ENCODE data around the gene DEPP1. TPM values are rescaled to one million over a fixed set of nuclear protein-coding genes. Genes with fewer than 3 reads are reported as not detected.

The DEPP1 gene
- total RNA-seq, 1 donor from 2014 or later, result 25.7 TPM

GRCh38 chr10:44988957-44989585, 10.5 kb upstream of the DEPP1 start:
- H3K27me3 Mint-ChIP-seq, result no peaks in the 10 kb centered on the region
- TF ChIP-seq, protein P1, sequence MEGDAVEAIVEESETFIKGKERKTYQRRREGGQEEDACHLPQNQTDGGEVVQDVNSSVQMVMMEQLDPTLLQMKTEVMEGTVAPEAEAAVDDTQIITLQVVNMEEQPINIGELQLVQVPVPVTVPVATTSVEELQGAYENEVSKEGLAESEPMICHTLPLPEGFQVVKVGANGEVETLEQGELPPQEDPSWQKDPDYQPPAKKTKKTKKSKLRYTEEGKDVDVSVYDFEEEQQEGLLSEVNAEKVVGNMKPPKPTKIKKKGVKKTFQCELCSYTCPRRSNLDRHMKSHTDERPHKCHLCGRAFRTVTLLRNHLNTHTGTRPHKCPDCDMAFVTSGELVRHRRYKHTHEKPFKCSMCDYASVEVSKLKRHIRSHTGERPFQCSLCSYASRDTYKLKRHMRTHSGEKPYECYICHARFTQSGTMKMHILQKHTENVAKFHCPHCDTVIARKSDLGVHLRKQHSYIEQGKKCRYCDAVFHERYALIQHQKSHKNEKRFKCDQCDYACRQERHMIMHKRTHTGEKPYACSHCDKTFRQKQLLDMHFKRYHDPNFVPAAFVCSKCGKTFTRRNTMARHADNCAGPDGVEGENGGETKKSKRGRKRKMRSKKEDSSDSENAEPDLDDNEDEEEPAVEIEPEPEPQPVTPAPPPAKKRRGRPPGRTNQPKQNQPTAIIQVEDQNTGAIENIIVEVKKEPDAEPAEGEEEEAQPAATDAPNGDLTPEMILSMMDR (conservative IDR thresholded peaks at IDR 0.05), result no peak
- H3K4me3 Mint-ChIP-seq, result peak overlapping the region; percentile 33
- no peak for DNase-seq (ENCODE audit: extremely low spot score, unreplicated experiment)
- peaks cover 25% of the 10 kb centered on the region for H3K4me1 Mint-ChIP-seq (ENCODE audit: unreplicated experiment)
- no peaks in the 10 kb centered on the region for H3K9me3 Mint-ChIP-seq
- peak overlapping the region; percentile 65 for H3K27ac Mint-ChIP-seq
- H3K36me3 Mint-ChIP-seq, result peaks cover 14% of the 10 kb centered on the region

DNA sequence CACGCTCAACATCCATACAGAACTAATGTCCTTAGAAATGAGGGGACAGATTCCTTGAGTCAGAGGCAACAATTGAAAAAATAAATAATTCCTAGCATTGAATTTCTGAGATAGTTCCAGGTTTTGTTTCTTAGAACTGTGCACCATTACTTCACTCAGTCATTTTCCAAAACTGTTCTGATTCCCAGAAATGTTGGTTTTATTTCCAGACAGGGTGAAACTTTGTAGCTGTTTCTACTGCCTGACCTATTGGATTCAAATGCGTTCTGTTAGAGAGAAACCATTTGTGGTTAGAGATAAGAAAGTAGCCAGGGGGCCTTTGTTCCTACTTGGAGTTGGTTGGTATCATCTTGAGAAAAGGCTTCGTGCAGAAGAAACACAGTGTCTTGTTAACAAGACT, 8.1 kb upstream of the DEPP1 start:
- Mint-ChIP-seq H3K27me3 (no peaks in the 10 kb centered on the region), H3K9me3 (no peaks in the 10 kb centered on the region), H3K4me1 (ENCODE audit: unreplicated experiment) (peaks cover 25% of the 10 kb centered on the region), H3K36me3 (peaks cover 11% of the 10 kb centered on the region), H3K27ac (no peak overlapping the region), H3K4me3 (no peak overlapping the region)
- TF ChIP-seq, protein P1 (conservative IDR thresholded peaks at IDR 0.05), result no peak
- DNase-seq (ENCODE audit: extremely low spot score, unreplicated experiment), result no peak

- Mint-ChIP-seq H3K4me1 (ENCODE audit: unreplicated experiment) (peaks cover 30% of the 10 kb centered on the region), H3K4me3 (no peak overlapping the region), H3K27ac (no peak overlapping the region), H3K36me3 (peaks cover 11% of the 10 kb centered on the region), H3K9me3 (no peaks in the 10 kb centered on the region), H3K27me3 (no peaks in the 10 kb centered on the region)
- DNase-seq (ENCODE audit: extremely low spot score, unreplicated experiment), result no peak
- TF ChIP-seq, protein P1 (conservative IDR thresholded peaks at IDR 0.05), result no peak
Observed at GRCh38 chr10:44986179-44986578, 7.6 kb upstream of the DEPP1 start.

DNA sequence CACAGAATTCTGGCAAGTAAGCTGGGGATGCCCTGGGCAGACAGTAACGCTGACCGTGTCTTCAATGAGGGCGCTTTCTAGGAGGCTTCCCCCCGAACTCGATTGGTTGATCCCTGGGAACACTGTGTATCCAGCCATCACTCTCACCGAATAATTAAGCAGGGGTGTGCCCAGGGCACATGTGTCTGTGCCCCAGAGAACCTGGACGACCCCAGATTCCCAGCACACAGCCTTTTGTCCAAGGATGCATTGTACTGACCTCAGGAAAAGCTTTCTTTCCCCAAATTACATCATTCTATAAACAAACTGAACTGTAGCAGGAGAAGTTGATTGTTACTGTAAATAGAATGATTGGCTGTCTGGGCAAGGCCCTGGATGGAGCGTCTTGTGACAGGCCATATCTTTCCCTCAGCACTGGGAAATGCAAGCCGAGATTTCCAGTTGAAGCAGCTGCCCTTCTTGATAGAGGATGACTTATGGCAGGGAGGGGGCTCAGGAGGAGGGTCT, 6.6 kb upstream of the DEPP1 start:
- H3K4me1 Mint-ChIP-seq (ENCODE audit: unreplicated experiment), result peaks cover 30% of the 10 kb centered on the region
- peaks cover 9% of the 10 kb centered on the region for H3K36me3 Mint-ChIP-seq
- no peak overlapping the region for H3K4me3 Mint-ChIP-seq
- TF ChIP-seq, protein P1 (conservative IDR thresholded peaks at IDR 0.05), result no peak
- H3K27ac Mint-ChIP-seq, result no peak overlapping the region
- H3K9me3 Mint-ChIP-seq, result no peaks in the 10 kb centered on the region
- peak; percentile 39 for DNase-seq (ENCODE audit: extremely low spot score, unreplicated experiment)
- H3K27me3 Mint-ChIP-seq, result no peaks in the 10 kb centered on the region

DNA sequence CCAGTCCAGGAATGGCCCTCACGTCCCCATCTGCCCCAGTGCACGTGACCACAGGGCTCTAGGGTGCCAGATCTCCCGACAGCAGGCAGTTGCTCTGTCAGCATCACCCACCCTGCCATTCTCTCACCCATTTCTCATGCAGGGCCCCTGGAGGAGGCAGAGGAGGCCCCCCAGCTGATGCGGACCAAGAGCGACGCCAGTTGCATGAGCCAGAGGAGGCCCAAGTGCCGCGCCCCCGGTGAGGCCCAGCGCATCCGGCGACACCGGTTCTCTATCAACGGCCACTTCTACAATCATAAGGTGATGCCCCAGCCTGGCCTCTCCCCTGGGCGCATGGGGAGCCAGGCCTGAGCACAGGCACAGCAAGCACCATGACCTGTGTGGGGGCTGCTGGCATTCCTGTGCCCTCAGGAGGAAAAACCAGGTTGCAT, 6.1 kb upstream of the DEPP1 start:
- Mint-ChIP-seq H3K4me1 (ENCODE audit: unreplicated experiment) (peaks cover 25% of the 10 kb centered on the region), H3K27me3 (no peaks in the 10 kb centered on the region), H3K27ac (no peak overlapping the region), H3K36me3 (peaks cover 6% of the 10 kb centered on the region), H3K9me3 (no peaks in the 10 kb centered on the region), H3K4me3 (no peak overlapping the region)
- TF ChIP-seq, protein P1 (conservative IDR thresholded peaks at IDR 0.05), result no peak
- DNase-seq (ENCODE audit: extremely low spot score, unreplicated experiment), result peak; percentile 65
